HepG2 (cell line): Measurements from ENCODE around the gene CIDEA. TPM values are rescaled to one million over a fixed set of nuclear protein-coding genes. Genes with fewer than 3 reads are reported as not detected.

Experiments
- ARID2 ChIP-seq: sonication (generic); formaldehyde crosslinking; IDR thresholded peaks from 2 replicates; pipeline ENCODE4 v1.8.1; 2022; ENCODE audit warnings: mild to moderate bottlenecking, missing genetic modification reagents, borderline replicate concordance
- ARNT2 ChIP-seq: sonication (generic); formaldehyde crosslinking; IDR thresholded peaks from 2 replicates; pipeline ENCODE4 v1.8.0; 2022; ENCODE audit warnings: mild to moderate bottlenecking, low read depth, missing genetic modification reagents, moderate library complexity
- CSRNP2 ChIP-seq: sonication (generic); formaldehyde crosslinking; conservative IDR thresholded peaks from 2 replicates; pipeline ENCODE4 v1.8.0; 2022; ENCODE audit warnings: low read depth, missing genetic modification reagents
- DZIP1 ChIP-seq: sonication (generic); formaldehyde crosslinking; IDR thresholded peaks from 2 replicates; pipeline ENCODE4 v1.5.0; 2020; ENCODE audit warnings: mild to moderate bottlenecking, missing genetic modification reagents
- HES4 ChIP-seq: sonication (generic); formaldehyde crosslinking; IDR thresholded peaks from 2 replicates; pipeline ENCODE4 v1.9.0; 2021; ENCODE audit warnings: mild to moderate bottlenecking, missing genetic modification reagents, borderline replicate concordance
- HNRNPLL ChIP-seq: fragments of 200-400 bp; formaldehyde crosslinking; IDR thresholded peaks from 2 replicates; pipeline ENCODE4 v1.6.1; 2017; ENCODE audit warnings: mild to moderate bottlenecking, low read depth, low read length; ENCODE audit not compliant: poor library complexity, severe bottlenecking
- KDM5B ChIP-seq: sonication (generic); formaldehyde crosslinking; IDR thresholded peaks from 2 replicates; pipeline ENCODE4 v1.4.0; 2020; ENCODE audit warnings: missing genetic modification reagents, mild to moderate bottlenecking, borderline replicate concordance
- MTF2 ChIP-seq: sonication (generic); formaldehyde crosslinking; IDR thresholded peaks from 2 replicates; pipeline ENCODE4 v1.5.0; 2020; ENCODE audit warnings: missing genetic modification reagents, borderline replicate concordance
- NCOA1 ChIP-seq: sonication (generic); formaldehyde crosslinking; IDR thresholded peaks from 2 replicates; pipeline ENCODE4 v1.9.0; 2021; ENCODE audit warnings: missing genetic modification reagents
- NFIB ChIP-seq: sonication (generic); formaldehyde crosslinking; IDR thresholded peaks from 2 replicates; pipeline ENCODE4 v1.9.0; 2021; ENCODE audit warnings: missing genetic modification reagents, mild to moderate bottlenecking, borderline replicate concordance
- NR1H2 ChIP-seq: sonication (generic); formaldehyde crosslinking; IDR thresholded peaks from 2 replicates; pipeline ENCODE4 v1.8.1; 2022; ENCODE audit warnings: low read depth, missing genetic modification reagents, borderline replicate concordance
- NR2C2 ChIP-seq: sonication (generic); formaldehyde crosslinking; IDR thresholded peaks from 2 replicates; pipeline ENCODE4 v1.4.0; 2020; ENCODE audit warnings: missing genetic modification reagents, mild to moderate bottlenecking, moderate library complexity, borderline replicate concordance
- SIX4 ChIP-seq: sonication (generic); formaldehyde crosslinking; IDR thresholded peaks from 2 replicates; pipeline ENCODE4 v1.4.0; 2020; ENCODE audit warnings: missing genetic modification reagents
- SNRNP70 ChIP-seq: fragments of 200-400 bp; formaldehyde crosslinking; IDR thresholded peaks from 2 replicates; pipeline ENCODE4 v1.6.1; 2017; ENCODE audit warnings: mild to moderate bottlenecking, low read depth, low read length, moderate library complexity
- TEAD3 ChIP-seq: optimal IDR thresholded peaks from 2 replicates; pipeline ENCODE3; 2016; ENCODE audit warnings: borderline replicate concordance
- TMF1 ChIP-seq: sonication (generic); formaldehyde crosslinking; IDR thresholded peaks from 2 replicates; pipeline ENCODE4 v1.8.1; 2022; ENCODE audit warnings: low read depth, missing genetic modification reagents
- TP53 ChIP-seq: sonication (generic); formaldehyde crosslinking; conservative IDR thresholded peaks from 2 replicates; pipeline ENCODE4 v1.4.0; 2020; ENCODE audit warnings: missing genetic modification reagents
- ZFP36L2 ChIP-seq: sonication (generic); formaldehyde crosslinking; IDR thresholded peaks from 2 replicates; pipeline ENCODE4 v1.4.0; 2020; ENCODE audit warnings: missing genetic modification reagents
- ZNF251 ChIP-seq: sonication (generic); formaldehyde crosslinking; IDR thresholded peaks from 2 replicates; pipeline ENCODE4 v1.9.0; 2021; ENCODE audit warnings: mild to moderate bottlenecking, missing genetic modification reagents
- ZNF256 ChIP-seq: sonication (generic); formaldehyde crosslinking; conservative IDR thresholded peaks from 2 replicates; pipeline ENCODE4 v1.4.0; 2020; ENCODE audit warnings: missing genetic modification reagents
- ZNF329 ChIP-seq: sonication (generic); formaldehyde crosslinking; IDR thresholded peaks from 2 replicates; pipeline ENCODE4 v1.9.0; 2021; ENCODE audit warnings: low read depth, mild to moderate bottlenecking, missing genetic modification reagents
- ZNF431 ChIP-seq: sonication (generic); formaldehyde crosslinking; IDR thresholded peaks from 2 replicates; pipeline ENCODE4 v1.9.0; 2022; ENCODE audit warnings: missing genetic modification reagents, low read depth, mild to moderate bottlenecking, borderline replicate concordance
- ZNF562 ChIP-seq: sonication (generic); formaldehyde crosslinking; IDR thresholded peaks from 2 replicates; pipeline ENCODE4 v1.8.0; 2022; ENCODE audit warnings: missing genetic modification reagents, borderline replicate concordance
- ZNF672 ChIP-seq: sonication (generic); formaldehyde crosslinking; IDR thresholded peaks from 2 replicates; pipeline ENCODE4 v1.8.1; 2022; ENCODE audit warnings: missing genetic modification reagents
- ZNF709 ChIP-seq: sonication (generic); formaldehyde crosslinking; IDR thresholded peaks from 2 replicates; pipeline ENCODE4 v1.5.0; 2020; ENCODE audit warnings: mild to moderate bottlenecking, missing genetic modification reagents
- ZNF768 ChIP-seq: sonication (generic); formaldehyde crosslinking; IDR thresholded peaks from 2 replicates; pipeline ENCODE4 v1.4.0; 2020; ENCODE audit warnings: missing genetic modification reagents
- ZSCAN21 ChIP-seq: sonication (generic); formaldehyde crosslinking; IDR thresholded peaks from 2 replicates; pipeline ENCODE4 v1.8.0; 2022; ENCODE audit warnings: mild to moderate bottlenecking, missing genetic modification reagents, moderate library complexity, borderline replicate concordance
- polyA plus RNA-seq, 8 experiments: library from polyadenylated mRNA; depleted of rRNA in 3 of 8; stranded (reverse) in 7 of 8; unstranded in 1 of 8; fragments of >200 nt; fragmentation: Illumina TruSeq in 4 of 8; extraction: Trizol in 4 of 8; gene quantifications; 2 replicates each; pipeline versions ENCODE4 v1.2.1 to v1.2.3, GENCODE V29; 2011 to 2016; ENCODE audit warnings: low read depth in 4 of 8, missing spikeins in 1 of 8, mixed read lengths in 1 of 8; ENCODE audit not compliant: insufficient read depth in 1 of 8
- total RNA-seq, 5 experiments: library from RNA; depleted of rRNA; stranded (reverse); fragments of >200 nt; fragmentation: Illumina TruSeq; extraction: Trizol; gene quantifications; 2 replicates each; pipeline ENCODE4 v1.2.3, GENCODE V29; 2016; ENCODE audit warnings: low read depth in 1 of 5

CIDEA gene
- total and polyA plus RNA-seq, 2 of the 13 experiments (the other 11 are each of a cell fraction or from before 2014, with no cell fraction given), result not detected

DNA sequence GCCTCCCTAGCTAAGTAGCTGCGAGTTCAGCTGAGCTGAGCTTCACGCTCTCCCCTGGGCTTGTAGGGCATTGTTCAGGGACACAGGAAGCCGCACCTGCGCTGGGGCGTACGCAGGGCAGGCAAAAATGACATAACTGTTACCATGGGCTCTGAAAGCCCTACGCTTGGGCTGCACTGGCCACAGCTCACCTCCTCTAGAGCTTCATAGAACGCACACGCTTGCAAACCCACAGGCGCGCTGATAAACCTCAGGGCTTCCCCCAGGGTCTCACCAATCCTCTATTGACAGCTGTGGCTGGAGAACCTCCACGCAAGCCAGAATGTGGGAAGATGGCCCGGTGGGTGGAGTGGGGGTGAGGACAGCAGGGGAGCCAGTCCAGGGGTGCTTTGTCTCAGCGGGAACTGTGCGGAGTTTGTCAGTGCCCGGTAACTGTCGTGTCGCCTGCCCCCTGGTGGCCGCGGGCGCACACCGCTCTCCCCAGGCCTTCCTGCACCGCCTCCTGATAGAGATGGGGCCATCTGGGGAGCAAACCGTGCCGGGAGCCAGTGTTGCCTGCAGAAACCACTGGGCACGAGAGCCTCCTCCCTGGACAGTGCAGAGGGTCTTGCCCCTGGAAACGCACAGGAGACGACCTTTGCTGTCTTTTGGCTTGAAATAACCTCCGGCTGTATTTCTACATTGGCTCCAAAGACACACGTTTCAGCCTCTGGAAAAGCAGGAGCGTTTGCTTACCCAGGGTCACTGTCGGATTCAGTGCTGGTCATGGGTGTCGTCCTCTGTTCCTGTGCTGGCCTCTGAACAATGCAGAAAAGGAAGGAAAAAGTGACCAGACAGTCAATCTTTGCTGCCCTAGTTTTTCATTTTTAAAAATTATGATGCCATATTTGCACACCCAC, 17.0 kb upstream of the CIDEA start (continued):
- TF ChIP-seq ZNF768 (CRISPR knock-in tag), result peak; percentile 33; the same call in 1 of the 2 replicates
- TF ChIP-seq HNRNPLL, result peak; percentile 36
- no peak for TF ChIP-seq NCOA1 (CRISPR knock-in tag)
- TF ChIP-seq ZSCAN21, result no peak
- no peak for TF ChIP-seq ZNF256 (CRISPR knock-in tag)
- TF ChIP-seq ZNF562 (CRISPR knock-in tag), result no peak
- no peak for TF ChIP-seq NR1H2 (CRISPR knock-in tag)
- no peak for TF ChIP-seq SIX4 (CRISPR knock-in tag)
- no peak for TF ChIP-seq ZNF431 (CRISPR knock-in tag)
- TF ChIP-seq SNRNP70, result no peak
- TF ChIP-seq TMF1 (CRISPR knock-in tag), result no peak
- peak; percentile 25; the same call in 1 of the 2 replicates for TF ChIP-seq KDM5B (CRISPR knock-in tag)
- 0 out of 2 replicates have a peak, but pooled peaks have one; percentile 36 for TF ChIP-seq HES4 (CRISPR knock-in tag)
- TF ChIP-seq ZNF709 (CRISPR knock-in tag), result no peak
- TF ChIP-seq ZFP36L2 (CRISPR knock-in tag), result no peak
- TF ChIP-seq ARID2 (CRISPR knock-in tag), result no peak
- no peak for TF ChIP-seq ZNF672
- no peak for TF ChIP-seq NFIB (CRISPR knock-in tag)
- no peak for TF ChIP-seq DZIP1 (CRISPR knock-in tag)
- no peak for TF ChIP-seq TEAD3 (CRISPR knock-in tag)
- TF ChIP-seq TP53 (CRISPR knock-in tag), result no peak
- TF ChIP-seq ARNT2 (CRISPR knock-in tag), result no peak
- TF ChIP-seq NR2C2 (CRISPR knock-in tag), result no peak
- no peak for TF ChIP-seq CSRNP2 (CRISPR knock-in tag)
- TF ChIP-seq MTF2 (CRISPR knock-in tag), result peak; percentile 73; the same call in 1 of the 2 replicates
- no peak for TF ChIP-seq ZNF329 (CRISPR knock-in tag)
- TF ChIP-seq ZNF251, result no peak
